Lung (tissue), 12 donors: ENCODE measurements around the gene KMT2D. TPM values are rescaled to one million over a fixed set of nuclear protein-coding genes. Genes with fewer than 3 reads are reported as not detected.
"Not testable (repeated sequence)": the region's sequence is repeated elsewhere in the genome, so short reads cannot be mapped to it uniquely, and the experiment has no call there.

Experiments used
- ATAC-seq: fragments of 200-7000 bp; cut with Tn5 transposase; one replicate; pipeline ENCODE4 v1.9.1; 2020; ENCODE audit warnings: moderate number of reproducible peaks; ENCODE audit not compliant: insufficient read depth, low FRiP score
- DNase-seq, 3 donors: peaks; one replicate each; pipeline ENCODE4 v3.0.0-alpha.2; 2013 to 2017
- H3K27ac ChIP-seq, 2 donors: one replicate each; pipeline ENCODE4 v1.5.1; 2013; ENCODE audit warnings: mild to moderate bottlenecking in 2 of 2, moderate library complexity in 2 of 2, control low read depth in 1 of 2, inconsistent platforms in 1 of 2, low read depth in 1 of 2, low read length in 1 of 2
- H3K27me3 ChIP-seq, 3 donors: one replicate each; pipeline ENCODE4 v1.5.1; 2013; ENCODE audit warnings: low read length in 2 of 3; ENCODE audit not compliant: control insufficient read depth in 3 of 3, insufficient read depth in 3 of 3
- H3K36me3 ChIP-seq, 4 donors: one replicate each; pipeline ENCODE4 v1.5.1; 2013; ENCODE audit warnings: low read length in 4 of 4, mild to moderate bottlenecking in 1 of 4, moderate library complexity in 1 of 4; ENCODE audit not compliant: control insufficient read depth in 4 of 4, insufficient read depth in 4 of 4
- H3K4me1 ChIP-seq, 5 donors: one replicate each; pipeline ENCODE4 v1.5.1; 2013; ENCODE audit warnings: low read length in 5 of 5, mild to moderate bottlenecking in 2 of 5, moderate library complexity in 1 of 5; ENCODE audit not compliant: control insufficient read depth in 5 of 5, insufficient read depth in 5 of 5
- H3K4me3 ChIP-seq: one replicate; pipeline ENCODE4 v1.5.1; 2013; ENCODE audit warnings: mild to moderate bottlenecking, control low read depth, moderate library complexity
- H3K9ac ChIP-seq, 2 donors: one replicate each; pipeline ENCODE4 v1.5.1; 2013; ENCODE audit warnings: low read length in 2 of 2, control low read depth in 1 of 2; ENCODE audit not compliant: insufficient read depth in 1 of 2
- H3K9me3 ChIP-seq, 4 donors: one replicate each; pipeline ENCODE4 v1.5.1; 2013; ENCODE audit warnings: low read length in 3 of 4, mild to moderate bottlenecking in 1 of 4, moderate library complexity in 1 of 4; ENCODE audit not compliant: control insufficient read depth in 4 of 4, insufficient read depth in 3 of 4
- WGBS, 2 donors: extraction: QIAGEN DNeasy Blood & Tissue Kit; methylation state at CpG; one replicate each; pipeline ENCODE4 v1.1.7; 2013; 5-methylcytosine and 5-hydroxymethylcytosine counted together
- polyA plus RNA-seq, 2 donors: library from polyadenylated mRNA; stranded (reverse); fragments of 200-250 nt; gene quantifications; one replicate each; pipeline ENCODE4 v1.2.1, GENCODE V29; 2013
- total RNA-seq, 2 donors: library from RNA; depleted of rRNA in 1 of 2; stranded (reverse); fragments of >200 nt in 1 of 2; gene quantifications; one replicate each; pipeline ENCODE4 v1.2.1, GENCODE V29; 2014 to 2021
- TF ChIP-seq, protein P1 (sequence below): IDR thresholded peaks from 2 replicates; pipeline ENCODE4 v1.5.1; 2012; ENCODE audit warnings: mild to moderate bottlenecking; ENCODE audit errors: control extremely low read depth, extremely low read depth
- donor health status: control.
- donor health status: control.
- donor health status: Bipolar disorder and iron deficiency.
- donor health status: healthy.
- donor health status: DM: yes; HTN: yes; CAD: no.

The KMT2D gene
- total and polyA plus RNA-seq, 4 donors: 27.6 to 115 (median 49.2) TPM

DNA sequence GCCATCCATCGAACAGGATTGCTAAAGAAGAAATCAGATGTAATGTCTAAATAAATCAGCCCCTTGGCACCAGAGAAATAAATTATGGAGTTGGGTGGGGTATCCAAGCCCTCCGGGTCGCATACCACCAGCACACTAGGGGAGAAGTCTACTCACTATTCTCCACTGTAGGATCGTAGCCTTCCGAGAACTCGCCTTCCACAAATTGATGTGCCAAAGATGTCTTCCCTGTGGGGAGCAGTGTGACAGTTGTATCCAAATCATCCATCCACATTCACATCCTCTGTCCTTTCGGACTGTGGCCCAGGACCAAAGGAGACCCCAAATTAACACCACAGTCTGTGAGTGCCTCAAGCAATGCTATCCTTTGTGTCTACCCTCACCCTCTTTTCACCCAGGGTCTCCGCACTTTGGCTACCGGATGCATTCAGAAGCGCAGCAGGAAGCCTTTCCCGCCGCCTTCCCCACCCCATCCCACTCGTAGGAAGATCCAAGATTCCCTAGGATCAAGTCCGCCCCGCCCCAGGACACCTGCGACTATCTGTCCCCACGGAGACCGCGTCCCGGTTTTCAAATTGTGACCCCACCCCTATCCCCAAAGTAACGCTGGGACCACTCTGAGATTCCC is 8.4 kb upstream of the KMT2D start:
- 18 to 27% methylated on average over 21 of the region's 21 CpGs for WGBS, 2 donors
- TF ChIP-seq, protein P1, sequence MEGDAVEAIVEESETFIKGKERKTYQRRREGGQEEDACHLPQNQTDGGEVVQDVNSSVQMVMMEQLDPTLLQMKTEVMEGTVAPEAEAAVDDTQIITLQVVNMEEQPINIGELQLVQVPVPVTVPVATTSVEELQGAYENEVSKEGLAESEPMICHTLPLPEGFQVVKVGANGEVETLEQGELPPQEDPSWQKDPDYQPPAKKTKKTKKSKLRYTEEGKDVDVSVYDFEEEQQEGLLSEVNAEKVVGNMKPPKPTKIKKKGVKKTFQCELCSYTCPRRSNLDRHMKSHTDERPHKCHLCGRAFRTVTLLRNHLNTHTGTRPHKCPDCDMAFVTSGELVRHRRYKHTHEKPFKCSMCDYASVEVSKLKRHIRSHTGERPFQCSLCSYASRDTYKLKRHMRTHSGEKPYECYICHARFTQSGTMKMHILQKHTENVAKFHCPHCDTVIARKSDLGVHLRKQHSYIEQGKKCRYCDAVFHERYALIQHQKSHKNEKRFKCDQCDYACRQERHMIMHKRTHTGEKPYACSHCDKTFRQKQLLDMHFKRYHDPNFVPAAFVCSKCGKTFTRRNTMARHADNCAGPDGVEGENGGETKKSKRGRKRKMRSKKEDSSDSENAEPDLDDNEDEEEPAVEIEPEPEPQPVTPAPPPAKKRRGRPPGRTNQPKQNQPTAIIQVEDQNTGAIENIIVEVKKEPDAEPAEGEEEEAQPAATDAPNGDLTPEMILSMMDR: no peak
- Histone ChIP-seq H3K36me3 (no peaks in the 10 kb centered on the region), H3K27me3 (no peaks in the 10 kb centered on the region), H3K27ac (peak overlapping the region in 1 of 2 donors; percentile 89), H3K4me1 (peaks cover 0 to 15% (median 3%) of the 10 kb centered on the region in 5 donors), H3K9ac (peak overlapping the region; percentile 41 to 66), H3K4me3 (peak overlapping the region; percentile 75), H3K9me3 (no peaks in the 10 kb centered on the region)
- ATAC-seq (no peak), DNase-seq (no peak)

DNA sequence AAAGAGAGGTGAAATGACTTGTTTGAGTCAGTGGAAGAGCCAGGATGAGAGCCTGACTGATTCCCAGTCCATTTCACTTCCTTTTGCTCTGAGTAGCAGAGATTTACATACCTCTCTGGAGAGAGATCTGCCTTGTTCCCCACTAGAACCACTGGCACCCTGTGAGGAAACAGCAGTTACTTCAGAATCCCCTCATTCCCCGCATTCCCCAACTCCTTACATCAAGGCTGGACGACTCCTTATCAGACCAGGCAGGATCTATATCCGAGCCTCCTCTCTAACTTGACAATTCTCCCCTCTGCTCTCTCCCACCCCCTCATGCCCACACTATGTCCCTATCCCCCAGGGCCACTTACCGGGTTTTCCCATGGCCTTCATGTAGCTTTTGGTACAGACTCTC is 5.5 kb upstream of the KMT2D start:
- ATAC-seq (no peak), DNase-seq (no peak)
- Histone ChIP-seq H3K9me3 (no peaks in the 10 kb centered on the region), H3K4me1 (peaks cover 0 to 21% (median 5%) of the 10 kb centered on the region in 5 donors), H3K4me3 (no peak overlapping the region), H3K36me3 (no peaks in the 10 kb centered on the region), H3K27ac (no peak overlapping the region), H3K27me3 (no peaks in the 10 kb centered on the region), H3K9ac (no peak overlapping the region)
- 75 to 86% methylated on average over 4 of the region's 4 CpGs for WGBS, 2 donors
- TF ChIP-seq, protein P1: no peak

DNA sequence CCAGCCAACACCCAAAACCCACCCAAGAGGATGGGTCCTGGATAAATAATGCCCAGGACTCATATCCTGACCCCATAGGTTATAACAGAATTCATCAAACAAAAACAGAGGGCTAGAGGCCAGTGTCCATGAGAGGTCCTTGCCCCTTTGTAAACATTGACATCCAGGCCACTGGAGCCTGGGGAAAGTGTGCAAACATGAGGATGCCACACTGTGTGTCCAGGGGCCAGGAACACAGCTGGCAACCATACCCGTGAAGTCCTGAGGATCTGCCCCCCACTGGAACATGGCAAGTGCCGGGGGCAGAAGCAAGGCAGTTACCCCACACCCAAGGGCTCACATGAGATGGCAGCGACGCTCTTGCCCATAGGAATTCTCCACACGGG is 4.2 kb upstream of the KMT2D start:
- Histone ChIP-seq H3K36me3 (no peaks in the 10 kb centered on the region), H3K4me1 (peaks cover 0 to 17% (median 5%) of the 10 kb centered on the region in 5 donors), H3K9ac (no peak overlapping the region), H3K27me3 (no peaks in the 10 kb centered on the region), H3K4me3 (no peak overlapping the region), H3K9me3 (no peaks in the 10 kb centered on the region), H3K27ac (no peak overlapping the region)
- WGBS, 2 donors: 94 to 95% methylated on average over 5 of the region's 5 CpGs
- ATAC-seq (no peak), DNase-seq (no peak)
- TF ChIP-seq, protein P1: no peak

DNA sequence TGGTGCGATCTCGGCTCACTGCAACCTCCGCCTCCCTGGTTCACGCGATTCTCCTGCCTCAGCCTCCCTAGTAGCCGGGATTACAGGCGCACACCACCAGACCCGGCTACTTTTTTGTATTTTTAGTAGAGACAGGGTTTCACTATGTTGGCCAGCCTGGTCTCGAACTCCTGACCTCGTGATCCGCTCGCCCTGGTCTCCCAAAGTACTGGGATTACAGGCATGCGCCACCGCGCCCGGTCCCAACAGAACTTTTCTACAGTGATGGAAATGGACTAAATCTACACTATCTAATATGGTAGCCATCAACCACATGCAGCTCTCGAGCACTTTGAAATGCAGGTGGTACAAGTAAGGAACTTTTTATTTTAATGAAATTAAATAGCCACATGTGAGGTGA is 1.3 kb upstream of the KMT2D start:
- peaks cover 5 to 32% (median 15%) of the 10 kb centered on the region in 5 donors for H3K4me1 ChIP-seq
- H3K9me3 ChIP-seq, H3K27ac ChIP-seq, DNase-seq, ATAC-seq, H3K27me3 ChIP-seq, H3K36me3 ChIP-seq, H3K9ac ChIP-seq, H3K4me3 ChIP-seq: not testable (repeated sequence)
- WGBS, 2 donors: 92 to 97% methylated on average over 17 of the region's 17 CpGs
